Stimulated activated CD8-positive, alpha-beta memory T cell treated with anti-CD3 and anti-CD28 coated beads, Interleukin-4, amount 100 ng/mL, for 48 hours (primary cell): ENCODE results near the gene CDH23.

Experiments used
- DNase-seq: peaks from one replicate; pipeline ENCODE4 v3.0.0-alpha.2; 2020

Gene CDH23

GRCh38 chr10:71393841-71394475 is 2.8 kb upstream of the CDH23 start:
- peak; percentile 14 for DNase-seq

- peak; percentile 7 for DNase-seq
Measured at GRCh38 chr10:71394926-71395562, 1.7 kb upstream of the CDH23 start.

- DNase-seq = peak; percentile 14
Measured at GRCh38 chr10:71395621-71396020, 1.1 kb upstream of the CDH23 start.

DNA sequence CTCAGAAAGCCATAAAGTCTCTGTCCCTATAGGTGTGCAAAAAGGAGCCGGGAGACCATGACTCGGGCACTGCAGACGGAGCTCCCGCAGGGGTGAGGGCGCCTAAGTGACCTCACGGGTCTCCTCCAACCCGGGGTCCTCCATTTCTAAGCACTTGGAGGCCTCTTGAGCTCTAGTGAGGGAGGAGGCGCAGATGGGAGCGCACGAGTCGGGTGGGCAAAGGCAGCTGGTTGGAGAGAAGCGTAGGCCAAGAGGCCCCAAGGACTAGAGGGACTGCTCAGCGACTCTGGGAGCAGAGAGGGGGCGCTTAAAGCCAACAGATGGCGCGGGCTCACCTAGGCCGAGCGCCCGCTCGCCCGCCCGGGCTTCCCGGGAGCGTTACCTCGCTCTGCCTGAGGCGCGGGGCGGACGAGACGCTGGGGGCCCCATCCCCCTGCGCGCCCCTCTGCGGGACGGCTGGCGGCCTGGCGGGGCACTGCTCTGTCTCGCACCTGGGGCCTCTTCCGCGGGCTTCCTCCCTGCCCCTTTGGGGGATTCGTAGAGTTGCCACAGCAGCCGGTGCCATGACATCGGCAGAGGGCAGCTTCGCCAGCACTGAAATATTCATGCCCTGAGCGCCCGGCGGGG is 523 bp upstream of the CDH23 start:
- DNase-seq = peak; percentile 48

DNA sequence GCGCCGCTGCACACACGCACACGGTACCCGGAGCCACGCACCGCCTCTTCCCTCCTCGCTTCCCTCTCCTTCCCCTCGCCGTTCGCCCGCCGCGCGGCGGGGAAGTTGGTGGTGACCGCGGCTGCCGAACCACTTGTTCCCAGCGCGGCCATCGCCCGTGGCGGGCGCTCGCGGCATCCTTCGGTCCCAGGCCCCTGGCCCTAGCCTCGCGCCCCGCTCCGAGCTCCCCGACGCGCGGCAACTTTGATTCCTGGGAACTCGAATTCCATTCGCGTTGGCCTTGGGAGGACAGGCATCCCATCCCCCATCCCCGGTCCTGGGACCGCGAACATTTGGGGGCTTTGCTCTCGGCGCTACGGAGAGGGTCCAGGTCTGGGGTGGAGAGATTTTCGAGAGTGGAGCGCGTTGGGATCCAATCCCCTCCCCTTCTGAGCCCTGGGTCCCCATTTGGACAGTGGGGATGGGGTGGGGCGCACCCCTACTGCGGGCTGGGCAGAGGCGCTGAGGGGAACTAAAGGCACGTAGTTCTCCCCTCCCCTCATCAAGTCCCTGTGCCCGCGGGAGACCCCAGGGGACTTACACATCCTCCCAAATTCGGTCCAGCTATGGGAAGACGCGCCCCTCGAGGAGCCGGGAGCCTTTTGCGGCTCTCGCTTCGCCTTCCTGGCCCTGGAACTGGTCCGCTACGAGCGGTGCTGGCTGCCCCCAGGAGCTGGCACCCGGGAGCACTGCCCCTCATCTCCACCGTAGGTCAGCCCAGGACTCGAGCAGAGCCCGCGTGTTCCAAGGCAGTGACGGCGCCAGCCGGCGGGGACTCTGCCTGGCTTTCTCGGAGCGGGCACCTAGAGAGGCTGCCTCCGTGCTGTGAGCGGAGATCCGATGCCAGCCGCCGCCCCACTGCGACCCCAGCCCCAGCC is 834 bp downstream of the CDH23 start:
- DNase-seq = no peak

DNA sequence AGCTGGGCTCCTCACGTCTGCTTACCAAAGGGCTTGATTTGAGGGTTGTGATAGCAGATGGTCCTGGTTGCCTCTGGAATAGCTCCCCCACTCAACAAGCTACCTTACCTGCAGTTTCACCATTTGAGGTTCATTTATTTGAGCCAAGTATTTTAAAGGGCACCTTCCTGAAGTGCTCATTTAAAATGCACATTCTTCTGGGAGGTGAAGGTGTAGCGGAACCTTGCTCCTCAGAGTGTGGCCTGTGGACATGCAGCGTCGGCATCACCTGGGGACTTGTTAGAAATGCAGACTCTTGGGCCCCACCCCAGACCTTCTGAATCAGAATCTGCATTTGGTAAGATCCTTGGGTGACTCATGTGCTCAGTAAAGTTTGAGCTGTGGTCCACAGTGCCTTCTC is 2.3 kb downstream of the CDH23 start:
- no peak for DNase-seq

- DNase-seq = no peak
Measured at GRCh38 chr10:71399946-71400345, 3.2 kb downstream of the CDH23 start.

- no peak for DNase-seq
Measured at GRCh38 chr10:71401056-71401455, 4.3 kb downstream of the CDH23 start.

GRCh38 chr10:71402005-71402404 is 5.3 kb downstream of the CDH23 start:
- peak; percentile 4 for DNase-seq

DNA sequence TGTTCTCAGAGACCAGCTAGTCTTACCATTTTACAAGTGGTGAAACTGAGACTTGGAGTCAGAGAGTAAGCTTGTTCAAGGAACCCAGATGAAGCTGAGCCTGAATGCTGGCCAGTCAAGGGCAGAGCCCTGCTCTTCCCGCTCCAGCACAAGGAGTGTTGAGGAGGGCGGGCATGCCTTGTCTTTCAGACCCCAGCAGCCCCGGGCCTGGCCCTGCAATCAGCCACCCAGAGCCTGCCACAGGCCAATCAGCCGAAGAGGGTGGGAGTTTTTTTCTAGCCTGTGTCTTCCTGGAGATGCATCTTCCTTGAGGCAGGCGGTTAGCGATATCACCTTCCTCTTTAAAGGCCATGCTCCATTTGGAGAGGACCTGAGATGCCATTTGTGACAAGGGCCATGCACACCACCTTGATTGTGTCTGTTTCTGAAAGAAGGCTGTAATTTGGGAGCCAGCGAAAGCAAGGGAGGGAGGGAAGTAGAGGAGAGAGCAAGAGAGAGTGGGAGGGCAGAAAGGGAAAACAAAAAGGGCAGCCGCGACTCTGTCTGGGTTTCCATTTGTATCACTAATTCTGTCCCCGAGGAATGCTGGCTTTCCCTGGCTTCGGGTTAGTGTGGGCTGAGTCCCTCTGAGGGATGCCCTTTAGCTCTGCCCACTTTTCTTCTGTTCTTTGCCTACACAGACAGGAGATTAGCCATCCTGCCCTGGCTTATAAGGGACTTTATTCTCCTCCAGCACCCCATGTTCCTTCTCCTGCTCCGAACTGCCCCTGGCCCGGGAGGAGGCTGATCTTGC is 8.0 kb downstream of the CDH23 start:
- DNase-seq = no peak

DNA sequence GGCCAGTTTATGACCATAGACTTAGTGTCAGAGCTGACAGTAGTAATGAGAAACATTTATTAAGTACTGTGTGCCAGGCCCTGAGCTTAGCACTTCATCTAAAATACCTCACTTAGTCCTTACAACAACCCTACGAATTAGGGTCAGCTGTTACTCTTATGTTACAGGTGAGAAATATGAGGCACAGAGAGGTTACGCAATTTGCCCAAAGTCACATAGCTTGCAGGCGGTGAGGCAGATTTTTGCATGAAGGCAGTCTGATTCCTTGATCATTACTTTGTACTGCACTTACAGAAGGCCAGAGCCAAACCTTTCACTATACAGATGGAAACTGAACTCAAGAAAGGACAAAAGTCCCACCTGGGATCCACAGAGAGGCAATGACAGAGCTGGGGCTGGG is 10.2 kb downstream of the CDH23 start:
- no peak for DNase-seq

DNA sequence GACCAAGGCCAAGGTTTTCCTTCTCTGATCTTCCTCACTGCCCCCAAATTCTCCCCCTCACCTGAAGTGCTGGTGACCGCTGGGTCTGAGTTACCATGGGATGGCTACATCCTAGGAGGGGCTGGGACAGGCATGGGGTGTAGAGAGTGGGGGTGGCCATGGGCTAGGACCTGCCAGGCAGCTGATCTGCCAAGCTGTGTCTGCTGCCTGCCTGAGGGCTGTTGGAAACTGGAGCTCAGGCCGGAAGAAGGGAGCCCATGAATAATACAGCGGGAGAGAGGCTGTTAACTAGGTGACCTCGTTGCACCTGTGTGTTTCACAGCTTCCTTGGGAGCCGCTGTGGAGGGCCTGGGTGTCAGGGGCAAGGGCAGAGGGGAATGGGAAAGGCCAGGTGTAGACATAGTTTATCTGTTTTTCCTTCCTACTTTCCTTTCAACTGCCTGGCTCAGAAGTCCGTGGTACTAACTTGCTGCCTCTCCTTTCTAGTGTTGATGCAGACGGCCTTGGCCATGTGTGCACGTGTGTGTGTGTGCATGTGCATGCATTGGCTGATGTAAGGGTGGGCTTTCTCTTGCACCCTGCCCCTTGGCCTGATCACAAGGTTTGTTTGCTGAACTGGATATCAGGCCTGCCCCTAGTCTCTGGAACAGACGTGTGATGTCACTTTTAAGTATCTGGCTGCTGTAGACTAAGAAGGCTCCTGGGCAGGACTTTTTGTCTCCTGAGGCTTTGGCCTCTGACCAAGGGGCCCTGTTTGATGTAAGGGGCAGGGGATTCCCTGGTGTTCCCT is 11.9 kb downstream of the CDH23 start:
- DNase-seq = no peak

DNA sequence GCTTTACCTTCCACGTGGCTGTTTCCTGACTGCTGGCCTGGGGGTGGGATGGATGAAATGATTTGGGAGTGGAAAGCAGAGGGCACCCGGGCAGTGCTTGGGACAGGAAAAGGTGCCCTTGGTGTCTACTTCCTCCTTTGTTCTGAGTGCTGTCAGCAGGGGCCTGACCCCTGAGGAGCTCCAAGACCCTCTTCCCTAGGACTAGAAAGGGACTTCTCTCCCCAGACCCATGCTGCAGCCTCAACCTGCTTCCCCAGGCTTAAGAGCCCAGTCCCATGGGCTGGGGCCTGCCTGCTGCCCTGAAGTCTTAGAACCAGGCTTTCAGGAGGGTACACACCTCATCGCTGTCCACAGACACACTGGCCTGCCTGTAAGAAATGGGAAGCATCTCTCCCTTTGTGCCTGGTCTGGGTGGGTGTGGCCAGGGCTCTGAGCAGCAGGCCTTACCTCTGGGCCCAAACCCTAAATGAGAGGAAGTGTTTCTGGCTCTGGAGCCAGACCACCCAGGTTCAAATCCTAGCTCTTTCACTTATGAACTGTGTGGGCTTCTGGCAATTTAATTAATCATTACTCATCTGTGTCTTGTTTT is 12.9 kb downstream of the CDH23 start:
- DNase-seq = no peak

- no peak for DNase-seq
Measured at GRCh38 chr10:71413581-71413980, 16.9 kb downstream of the CDH23 start.

DNA sequence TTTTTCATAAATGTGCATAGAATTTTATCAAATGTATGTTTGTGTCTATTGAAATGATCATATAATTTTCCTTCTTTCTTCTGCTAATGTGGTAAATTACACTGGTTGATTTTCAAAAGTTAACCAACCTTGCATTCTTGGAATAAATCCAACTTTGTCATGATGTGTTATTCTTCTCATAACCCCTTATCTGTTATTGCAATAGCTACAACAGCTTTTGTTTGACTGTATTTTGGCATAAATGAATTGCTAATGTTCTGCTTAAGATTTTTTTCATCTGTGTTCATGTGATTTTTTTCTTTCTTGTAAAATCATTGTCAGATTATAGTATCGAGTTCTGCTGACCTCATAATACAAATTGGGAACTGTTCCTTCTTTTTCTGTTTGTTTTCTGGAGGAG is 17.6 kb downstream of the CDH23 start:
- DNase-seq = no peak

GRCh38 chr10:71419002-71419540 is 22.4 kb downstream of the CDH23 start:
- DNase-seq = no peak

GRCh38 chr10:71419750-71420149 is 23.0 kb downstream of the CDH23 start:
- no peak for DNase-seq

DNA sequence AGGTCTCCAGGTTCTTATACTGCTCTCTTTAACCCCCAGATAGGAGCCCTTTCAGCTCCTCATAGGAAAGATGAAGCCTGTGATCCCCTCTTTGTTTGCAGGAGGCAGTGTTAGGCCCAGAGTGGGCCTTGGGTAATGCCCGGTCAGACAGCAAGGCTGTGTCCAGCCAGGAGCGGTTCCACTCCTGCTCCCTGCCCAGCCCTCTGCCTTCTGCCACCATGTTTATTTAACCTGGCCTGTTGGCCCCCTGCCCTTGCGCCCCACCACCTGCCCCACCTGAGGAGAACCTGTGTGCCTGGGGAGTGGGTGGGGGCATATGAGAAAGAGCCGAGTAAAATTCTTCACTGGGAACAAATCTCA is 24.3 kb downstream of the CDH23 start:
- DNase-seq = peak; percentile 11

DNA sequence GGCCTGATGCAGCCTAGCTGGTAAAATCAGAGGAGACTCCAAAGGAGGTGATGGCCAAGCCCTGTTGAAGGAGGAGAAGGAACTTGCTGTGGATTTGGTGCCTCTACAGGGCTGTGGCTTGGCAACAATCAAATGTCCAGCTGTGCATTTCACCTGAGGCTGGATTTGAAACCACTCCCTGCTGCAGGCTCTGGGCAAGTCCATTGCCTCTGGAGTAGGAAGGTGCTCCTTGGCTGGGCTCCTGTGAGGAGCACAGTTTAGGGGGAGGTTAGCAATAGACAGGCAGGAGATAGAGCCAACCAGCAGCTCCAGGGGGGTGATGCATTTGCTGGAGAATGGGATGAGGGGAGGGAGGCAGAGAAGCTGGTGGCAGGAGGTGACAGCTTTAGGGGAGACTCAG is 26.5 kb downstream of the CDH23 start:
- DNase-seq = peak; percentile 9

GRCh38 chr10:71423901-71424300 is 27.2 kb downstream of the CDH23 start:
- DNase-seq = peak; percentile 15
